ENCODE results near the gene COG5. TPM values are rescaled to one million over a fixed set of nuclear protein-coding genes. Genes with fewer than 3 reads are reported as not detected.

Gene COG5
- total RNA-seq, 1 experiment from 2014 or later = 43.9 TPM

DNA sequence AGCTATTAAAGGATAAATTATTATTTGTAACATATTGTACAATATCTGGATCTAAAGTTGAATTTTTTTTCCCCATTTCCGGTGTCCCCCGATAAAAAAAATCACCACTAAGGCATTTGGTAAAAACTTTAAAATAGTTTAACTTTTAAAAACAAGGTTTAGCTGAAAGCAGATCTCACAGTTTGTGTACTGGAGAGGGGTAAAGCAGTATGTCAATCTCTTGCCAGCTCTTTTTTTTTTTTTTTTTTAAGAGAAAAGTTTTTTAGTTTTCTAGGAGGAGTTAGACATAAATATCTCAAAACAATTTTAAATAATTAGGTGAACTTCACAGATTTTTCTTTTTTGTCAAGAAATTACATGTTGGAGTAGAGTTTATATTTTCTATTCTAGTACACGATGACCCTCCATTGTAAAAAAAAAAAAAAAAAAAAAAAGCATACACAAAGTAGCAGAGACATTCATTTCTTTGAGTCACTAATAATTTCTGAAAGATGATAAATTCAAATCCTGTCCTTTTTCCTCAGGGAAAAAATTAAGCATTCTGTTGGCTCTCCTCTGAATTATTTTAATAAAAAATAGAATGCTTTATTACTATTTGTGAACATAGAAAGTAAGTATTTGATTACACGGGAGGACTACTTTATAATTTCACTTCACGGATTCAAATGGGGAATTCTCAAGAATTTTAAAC, 396.8 kb downstream of the COG5 start:
- no peak for DNase-seq
- BruUV-seq (replicated peaks) = no TSS peak
- intact Hi-C loops (cut with micrococcal nuclease; ENCODE audit: unreplicated experiment) = loop anchor here (1.0 to 10.0 kb wide), 3 partner anchors 20 to 882 kb away; partner anchors contain the start of gene NAMPT
- no peaks in the 10 kb centered on the region for H3K9me3 Mint-ChIP-seq (ENCODE audit: unreplicated experiment)
- H3K4me1 Mint-ChIP-seq (ENCODE audit: low read depth, unreplicated experiment) = peaks cover 6% of the 10 kb centered on the region
- CTCF ChIA-PET = interaction anchor here (1.2 kb wide), 1 partner anchor 17 kb away, joined by 3 read pairs; no protein-coding TSS in a partner anchor
- Histone ChIP-seq H3K4me3 (ENCODE audit: low read depth, low read length) (peak overlapping the region; percentile 61), H3K4me1 (no peaks in the 10 kb centered on the region), H3K9me3 (no peaks in the 10 kb centered on the region), H3K36me3 (ENCODE audit: control insufficient read depth, insufficient read depth, low read length) (no peaks in the 10 kb centered on the region), H3K27me3 (replicated peaks; ENCODE audit: control insufficient read depth, insufficient read depth, low read length) (no peaks in the 10 kb centered on the region)
- TF ChIP-seq, protein P1, sequence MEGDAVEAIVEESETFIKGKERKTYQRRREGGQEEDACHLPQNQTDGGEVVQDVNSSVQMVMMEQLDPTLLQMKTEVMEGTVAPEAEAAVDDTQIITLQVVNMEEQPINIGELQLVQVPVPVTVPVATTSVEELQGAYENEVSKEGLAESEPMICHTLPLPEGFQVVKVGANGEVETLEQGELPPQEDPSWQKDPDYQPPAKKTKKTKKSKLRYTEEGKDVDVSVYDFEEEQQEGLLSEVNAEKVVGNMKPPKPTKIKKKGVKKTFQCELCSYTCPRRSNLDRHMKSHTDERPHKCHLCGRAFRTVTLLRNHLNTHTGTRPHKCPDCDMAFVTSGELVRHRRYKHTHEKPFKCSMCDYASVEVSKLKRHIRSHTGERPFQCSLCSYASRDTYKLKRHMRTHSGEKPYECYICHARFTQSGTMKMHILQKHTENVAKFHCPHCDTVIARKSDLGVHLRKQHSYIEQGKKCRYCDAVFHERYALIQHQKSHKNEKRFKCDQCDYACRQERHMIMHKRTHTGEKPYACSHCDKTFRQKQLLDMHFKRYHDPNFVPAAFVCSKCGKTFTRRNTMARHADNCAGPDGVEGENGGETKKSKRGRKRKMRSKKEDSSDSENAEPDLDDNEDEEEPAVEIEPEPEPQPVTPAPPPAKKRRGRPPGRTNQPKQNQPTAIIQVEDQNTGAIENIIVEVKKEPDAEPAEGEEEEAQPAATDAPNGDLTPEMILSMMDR (IDR thresholded peaks at IDR 0.05; ENCODE audit: insufficient read depth in 1 of 2, low read depth in 1 of 2, low read length in 1 of 2, severe bottlenecking in 1 of 2, unreplicated experiment in 1 of 2) = no peak
- peak overlapping the region; percentile 85 for H3K4me3 Mint-ChIP-seq (ENCODE audit: unreplicated experiment)
- H3K27me3 Mint-ChIP-seq (ENCODE audit: insufficient read depth, unreplicated experiment) = no peaks in the 10 kb centered on the region
- peaks cover 27% of the 10 kb centered on the region for H3K36me3 Mint-ChIP-seq (ENCODE audit: insufficient read depth, unreplicated experiment)
- peak overlapping the region; percentile 93 for H3K27ac Mint-ChIP-seq (ENCODE audit: unreplicated experiment)
- POLR2A ChIA-PET = interaction anchor here (0.7 kb wide), 1 partner anchor 1079 kb away, joined by 5 read pairs; no protein-coding TSS in a partner anchor

DNA sequence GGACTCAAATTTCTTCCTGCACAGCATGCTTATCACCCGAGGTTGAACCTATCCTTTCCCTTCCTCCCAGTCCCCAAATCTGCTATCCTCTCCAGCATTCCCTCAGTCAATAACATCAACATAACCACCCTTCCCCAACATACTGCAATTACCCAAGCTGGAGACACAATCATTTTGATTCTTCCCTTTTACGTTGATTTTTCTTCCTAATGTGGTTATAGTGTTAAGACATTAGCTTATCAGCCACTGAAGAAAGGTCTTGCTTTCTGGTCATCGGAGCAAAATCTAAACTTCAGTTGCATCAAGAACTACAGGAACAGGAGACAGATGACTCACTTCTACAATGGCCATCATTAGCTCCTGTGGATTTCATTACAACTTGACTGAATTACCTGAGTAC, 398.4 kb downstream of the COG5 start:
- H3K9me3 ChIP-seq = no peaks in the 10 kb centered on the region
- no peaks in the 10 kb centered on the region for H3K36me3 ChIP-seq (ENCODE audit: control insufficient read depth, insufficient read depth, low read length)
- no peaks in the 10 kb centered on the region for H3K27me3 ChIP-seq (replicated peaks; ENCODE audit: control insufficient read depth, insufficient read depth, low read length)
- no peaks in the 10 kb centered on the region for H3K9me3 Mint-ChIP-seq (ENCODE audit: unreplicated experiment)
- no peak overlapping the region for H3K27ac Mint-ChIP-seq (ENCODE audit: unreplicated experiment)
- H3K4me3 ChIP-seq (ENCODE audit: low read depth, low read length) = no peak overlapping the region
- ChIA-PET CTCF (interaction anchor here (1.0 kb wide), 1 partner anchor 13 kb away, joined by 3 read pairs; no protein-coding TSS in a partner anchor), POLR2A (no interaction called here)
- no TSS peak for BruUV-seq (replicated peaks)
- no peak for DNase-seq
- H3K36me3 Mint-ChIP-seq (ENCODE audit: insufficient read depth, unreplicated experiment) = peaks cover 27% of the 10 kb centered on the region
- H3K27me3 Mint-ChIP-seq (ENCODE audit: insufficient read depth, unreplicated experiment) = no peaks in the 10 kb centered on the region
- H3K4me3 Mint-ChIP-seq (ENCODE audit: unreplicated experiment) = no peak overlapping the region
- TF ChIP-seq, protein P1 (IDR thresholded peaks at IDR 0.05; ENCODE audit: insufficient read depth in 1 of 2, low read depth in 1 of 2, low read length in 1 of 2, severe bottlenecking in 1 of 2, unreplicated experiment in 1 of 2) = no peak
- H3K4me1 Mint-ChIP-seq (ENCODE audit: low read depth, unreplicated experiment) = peaks cover under 1% of the 10 kb centered on the region
- H3K4me1 ChIP-seq = no peaks in the 10 kb centered on the region
- intact Hi-C loops (cut with micrococcal nuclease; ENCODE audit: unreplicated experiment) = loop anchor here (10.0 kb wide), 1 partner anchor 881 kb away; the partner anchor contains the start of gene NAMPT

DNA sequence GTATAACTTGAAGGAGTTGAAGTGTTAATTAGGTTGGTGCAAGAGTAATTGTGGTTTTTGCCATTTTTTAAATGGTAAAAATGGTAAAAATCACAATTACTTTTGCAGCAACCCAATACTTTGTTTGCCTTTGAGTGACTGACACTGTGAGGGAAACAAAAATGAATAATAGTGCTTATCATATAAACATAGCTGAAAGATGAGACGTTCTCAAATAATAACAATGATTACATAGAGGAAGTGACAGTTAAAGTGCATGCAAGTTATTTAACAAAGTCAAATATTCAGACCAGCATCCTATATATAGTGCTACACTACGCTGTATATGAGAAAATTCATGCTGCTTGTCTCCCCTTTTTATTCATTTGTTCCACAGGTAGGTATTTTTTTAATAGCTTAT, 399.6 kb downstream of the COG5 start:
- Mint-ChIP-seq H3K4me3 (ENCODE audit: unreplicated experiment) (no peak overlapping the region), H3K36me3 (ENCODE audit: insufficient read depth, unreplicated experiment) (peaks cover 18% of the 10 kb centered on the region), H3K27ac (ENCODE audit: unreplicated experiment) (no peak overlapping the region), H3K27me3 (ENCODE audit: insufficient read depth, unreplicated experiment) (no peaks in the 10 kb centered on the region), H3K4me1 (ENCODE audit: low read depth, unreplicated experiment) (no peaks in the 10 kb centered on the region), H3K9me3 (ENCODE audit: unreplicated experiment) (no peaks in the 10 kb centered on the region)
- BruUV-seq (replicated peaks) = no TSS peak
- no peak for DNase-seq
- TF ChIP-seq, protein P1 (IDR thresholded peaks at IDR 0.05; ENCODE audit: insufficient read depth in 1 of 2, low read depth in 1 of 2, low read length in 1 of 2, severe bottlenecking in 1 of 2, unreplicated experiment in 1 of 2) = no peak
- no peaks in the 10 kb centered on the region for H3K27me3 ChIP-seq (replicated peaks; ENCODE audit: control insufficient read depth, insufficient read depth, low read length)
- intact Hi-C loops (cut with micrococcal nuclease; ENCODE audit: unreplicated experiment) = loop anchor here (10.0 kb wide), 1 partner anchor 879 kb away; the partner anchor contains the start of gene NAMPT
- no peaks in the 10 kb centered on the region for H3K4me1 ChIP-seq
- no peaks in the 10 kb centered on the region for H3K9me3 ChIP-seq
- ChIA-PET POLR2A (no interaction called here), CTCF (no interaction called here)
- H3K4me3 ChIP-seq (ENCODE audit: low read depth, low read length) = no peak overlapping the region
- no peaks in the 10 kb centered on the region for H3K36me3 ChIP-seq (ENCODE audit: control insufficient read depth, insufficient read depth, low read length)

Measured in Caco-2 (cell line).